Neuronal stem cell (in vitro differentiated cells): ENCODE results near the gene NSD1.

Source experiments
- DNase-seq: peaks from one replicate; pipeline ENCODE4 v3.0.0-alpha.2; 2013; ENCODE audit warnings: low spot score
- H2AFZ ChIP-seq: one replicate; pipeline ENCODE4 v1.6.1; 2013; ENCODE audit warnings: mild to moderate bottlenecking, low read length, inconsistent platforms
- H2AK5ac ChIP-seq: 2 replicates; pipeline ENCODE4 v1.6.1; 2013; ENCODE audit warnings: low read depth, mild to moderate bottlenecking, inconsistent platforms, low read length, moderate library complexity, mixed read lengths
- H2BK120ac ChIP-seq: 2 replicates; pipeline ENCODE4 v1.6.1; 2013; ENCODE audit warnings: low read depth, mild to moderate bottlenecking, inconsistent platforms, low read length, moderate library complexity, mixed read lengths
- H2BK12ac ChIP-seq: one replicate; pipeline ENCODE4 v1.6.1; 2013; ENCODE audit warnings: low read length, inconsistent platforms
- H2BK15ac ChIP-seq: 2 replicates; pipeline ENCODE4 v1.6.1; 2013; ENCODE audit warnings: mild to moderate bottlenecking, low read length, inconsistent platforms, mixed read lengths
- H2BK5ac ChIP-seq: one replicate; pipeline ENCODE4 v1.6.1; 2013; ENCODE audit warnings: inconsistent platforms, mild to moderate bottlenecking, low read length, moderate library complexity
- H3K14ac ChIP-seq: one replicate; pipeline ENCODE4 v1.6.1; 2013; ENCODE audit warnings: low read length, inconsistent platforms
- H3K18ac ChIP-seq: 2 replicates; pipeline ENCODE4 v1.6.1; 2013; ENCODE audit warnings: low read length, inconsistent platforms
- H3K23ac ChIP-seq: 2 replicates; pipeline ENCODE4 v1.6.1; 2013; ENCODE audit warnings: low read depth, mild to moderate bottlenecking, mixed read lengths, low read length, inconsistent platforms; ENCODE audit not compliant: poor library complexity
- H3K27ac ChIP-seq: replicated peaks from 3 replicates; pipeline ENCODE4 v1.5.1; 2013; ENCODE audit warnings: low read length, inconsistent platforms
- H3K27me3 ChIP-seq, 3 experiments: 2 replicates each; pipeline ENCODE4 v1.6.1; 2013; ENCODE audit warnings: low read length in 3 of 3, mild to moderate bottlenecking in 2 of 3, inconsistent platforms in 1 of 3, low read depth in 1 of 3, mixed read lengths in 1 of 3, moderate library complexity in 1 of 3; ENCODE audit not compliant: control insufficient read depth in 3 of 3, insufficient read depth in 3 of 3
- H3K36me3 ChIP-seq, 2 donors: replicated peaks in 1 of 2; 2 replicates each; pipeline ENCODE4 v1.6.1; 2013; ENCODE audit warnings: low read length in 2 of 2; ENCODE audit not compliant: control insufficient read depth in 2 of 2, insufficient read depth in 2 of 2
- H3K4ac ChIP-seq: 2 replicates; pipeline ENCODE4 v1.6.1; 2013; ENCODE audit warnings: inconsistent platforms, mild to moderate bottlenecking, low read length, moderate library complexity
- H3K4me1 ChIP-seq, 2 donors: 1 replicate in 1 of 2; 2 replicates in 1 of 2; pipeline ENCODE4 v1.6.1; 2013; ENCODE audit warnings: low read length in 2 of 2, low read depth in 1 of 2; ENCODE audit not compliant: control insufficient read depth in 2 of 2, insufficient read depth in 1 of 2
- H3K4me2 ChIP-seq: one replicate; pipeline ENCODE4 v1.6.1; 2013; ENCODE audit warnings: mild to moderate bottlenecking, low read length, inconsistent platforms; ENCODE audit not compliant: insufficient read depth, poor library complexity, severe bottlenecking
- H3K4me3 ChIP-seq, 2 donors: 2 replicates each; pipeline ENCODE4 v1.5.1; 2013; ENCODE audit warnings: low read length in 2 of 2, mild to moderate bottlenecking in 2 of 2, inconsistent platforms in 1 of 2, moderate library complexity in 1 of 2
- H3K79me1 ChIP-seq: one replicate; pipeline ENCODE4 v1.6.1; 2013; ENCODE audit warnings: low read depth, mild to moderate bottlenecking, inconsistent platforms, low read length, moderate library complexity
- H3K9ac ChIP-seq: one replicate; pipeline ENCODE4 v1.6.1; 2013; ENCODE audit warnings: mild to moderate bottlenecking, low read depth, low read length, inconsistent platforms; ENCODE audit not compliant: poor library complexity
- H3K9me3 ChIP-seq, 2 donors: replicated peaks in 1 of 2; 2 replicates each; pipeline versions ENCODE3 to v1.6.1; 2013; ENCODE audit warnings: low read length in 2 of 2, mild to moderate bottlenecking in 2 of 2, inconsistent platforms in 1 of 2, low read depth in 1 of 2, mixed read lengths in 1 of 2, moderate library complexity in 1 of 2; ENCODE audit not compliant: control insufficient read depth in 2 of 2, insufficient read depth in 1 of 2
- H4K8ac ChIP-seq: one replicate; pipeline ENCODE4 v1.6.1; 2013; ENCODE audit warnings: low read depth, mild to moderate bottlenecking, inconsistent platforms, low read length, moderate library complexity
- H4K91ac ChIP-seq: one replicate; pipeline ENCODE4 v1.6.1; 2013; ENCODE audit warnings: low read length, low read depth, mild to moderate bottlenecking, inconsistent platforms; ENCODE audit not compliant: poor library complexity
- WGBS, 2 donors: extraction: QIAGEN DNeasy Blood & Tissue Kit; methylation state at CpG; one replicate each; pipeline ENCODE4 v1.1.7; 2013; ENCODE audit warnings: missing lambda C conversion rate in 2 of 2, mixed read lengths in 1 of 2; ENCODE audit not compliant: insufficient read length in 2 of 2, insufficient replicate concordance in 1 of 2; ENCODE audit errors: extremely low coverage in 2 of 2; 5-methylcytosine and 5-hydroxymethylcytosine counted together

Gene NSD1

DNA sequence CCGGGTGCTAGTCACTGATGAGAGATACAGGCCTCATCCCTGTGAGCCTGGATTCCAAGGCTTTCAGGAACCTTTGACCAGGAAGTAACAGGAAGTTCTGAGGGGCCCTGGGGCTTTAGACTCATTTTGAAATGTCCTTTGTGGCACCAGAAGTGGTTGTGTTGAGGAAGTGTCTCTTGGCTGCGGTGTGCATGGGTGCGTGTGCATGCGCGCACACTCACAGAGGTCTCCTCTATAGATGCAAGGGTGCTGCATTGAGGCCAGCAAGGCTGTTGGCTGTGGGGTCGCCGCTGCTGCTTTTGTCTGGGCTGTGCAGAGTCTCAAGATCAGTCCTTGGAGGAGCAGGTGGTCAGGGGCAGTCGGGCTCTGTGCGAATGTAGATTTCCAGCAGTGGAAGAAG is 162.4 kb downstream of the NSD1 start:
- Histone ChIP-seq H3K36me3 (peaks cover 8 to 48% of the 10 kb centered on the region in 2 donors), H3K9me3 (no peaks in the 10 kb centered on the region), H2BK15ac (no peak overlapping the region), H3K4me2 (no peak overlapping the region), H3K79me1 (no peaks in the 10 kb centered on the region), H2BK12ac (no peak overlapping the region), H3K23ac (no peak overlapping the region), H4K8ac (no peak overlapping the region), H3K9ac (no peak overlapping the region), H2BK5ac (no peak overlapping the region), H3K14ac (no peak overlapping the region), H3K27me3 (peaks cover 0 to 18% (median 0%) of the 10 kb centered on the region in 3 experiments), H3K18ac (no peak overlapping the region), H3K4me3 (no peak overlapping the region), H3K27ac (no peak overlapping the region), H3K4ac (no peak overlapping the region), H4K91ac (no peak overlapping the region), H2AFZ (peak overlapping the region; percentile 58), H3K4me1 (no peaks in the 10 kb centered on the region), H2AK5ac (no peak overlapping the region), H2BK120ac (no peak overlapping the region)
- DNase-seq, result no peak
- WGBS, 2 donors, result no CpG with 5 or more reads among the region's 9 CpGs

DNA sequence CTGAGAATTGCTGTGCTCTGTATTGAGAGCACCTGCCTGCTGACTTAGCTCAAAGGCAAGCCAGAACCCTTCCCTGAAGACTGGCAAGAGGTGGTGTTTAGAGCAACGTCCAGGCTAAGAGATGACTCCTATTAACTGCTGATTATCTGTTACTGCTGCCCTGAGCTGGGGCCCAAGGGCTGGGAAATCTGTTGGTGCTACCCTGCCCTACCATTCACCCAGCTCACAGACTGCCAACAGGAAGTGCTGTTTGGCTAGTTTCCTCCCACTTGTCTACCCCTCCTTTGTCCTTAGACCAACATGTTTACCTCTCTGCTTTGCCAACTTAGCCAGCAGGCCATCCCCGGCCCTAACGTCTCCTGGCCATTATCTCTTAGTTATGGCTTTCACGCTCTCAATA is 163.0 kb downstream of the NSD1 start:
- H2BK5ac ChIP-seq, result no peak overlapping the region
- no peak overlapping the region for H3K23ac ChIP-seq
- H3K14ac ChIP-seq, result no peak overlapping the region
- no peak overlapping the region for H3K4me3 ChIP-seq
- peaks cover 0 to 18% (median 0%) of the 10 kb centered on the region in 3 experiments for H3K27me3 ChIP-seq
- H2AK5ac ChIP-seq, result no peak overlapping the region
- no peak overlapping the region for H3K18ac ChIP-seq
- H2BK120ac ChIP-seq, result no peak overlapping the region
- H3K9me3 ChIP-seq, result no peaks in the 10 kb centered on the region
- no peak overlapping the region for H3K9ac ChIP-seq
- no peak overlapping the region for H2BK15ac ChIP-seq
- no CpG with 5 or more reads among the region's 4 CpGs for WGBS, 2 donors
- no peak overlapping the region for H3K4me2 ChIP-seq
- H3K36me3 ChIP-seq, result peaks cover 14 to 49% of the 10 kb centered on the region in 2 donors
- H3K4ac ChIP-seq, result no peak overlapping the region
- H2AFZ ChIP-seq, result peak overlapping the region; percentile 8
- no peaks in the 10 kb centered on the region for H3K79me1 ChIP-seq
- H3K4me1 ChIP-seq, result no peaks in the 10 kb centered on the region
- H3K27ac ChIP-seq, result no peak overlapping the region
- H2BK12ac ChIP-seq, result no peak overlapping the region
- H4K91ac ChIP-seq, result no peak overlapping the region
- H4K8ac ChIP-seq, result no peak overlapping the region
- DNase-seq, result no peak

DNA sequence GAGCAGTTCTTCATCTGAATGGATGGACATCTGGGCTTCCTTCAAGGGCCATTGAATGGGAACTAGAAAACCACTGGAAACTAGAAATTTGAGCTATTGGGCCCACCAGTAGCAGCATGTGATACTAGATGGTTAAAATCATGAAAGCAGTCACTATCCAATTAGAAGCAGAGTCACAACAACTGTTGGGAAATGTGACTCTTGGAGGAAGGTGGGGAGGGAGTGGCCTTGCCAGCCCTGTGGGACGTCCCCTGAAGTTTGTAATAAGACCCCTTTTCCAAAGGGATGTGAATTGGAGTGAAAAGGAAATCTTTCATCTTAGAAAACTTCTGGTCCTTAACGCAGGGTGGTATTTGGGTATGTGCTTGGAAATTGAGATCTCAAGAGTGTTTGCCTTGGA is 164.3 kb downstream of the NSD1 start:
- H3K23ac ChIP-seq, result no peak overlapping the region
- H3K27me3 ChIP-seq, result peaks cover 0 to 13% (median 3%) of the 10 kb centered on the region in 3 experiments
- no peak overlapping the region for H3K4ac ChIP-seq
- H2BK15ac ChIP-seq, result no peak overlapping the region
- no peaks in the 10 kb centered on the region for H3K9me3 ChIP-seq
- no peak overlapping the region for H4K91ac ChIP-seq
- no peak overlapping the region for H3K4me2 ChIP-seq
- H3K9ac ChIP-seq, result no peak overlapping the region
- H3K4me3 ChIP-seq, result no peak overlapping the region
- no CpG with 5 or more reads among the region's 2 CpGs for WGBS, 2 donors
- H3K36me3 ChIP-seq, result peaks cover 22 to 41% of the 10 kb centered on the region in 2 donors
- H2AK5ac ChIP-seq, result no peak overlapping the region
- H3K18ac ChIP-seq, result no peak overlapping the region
- DNase-seq, result no peak
- no peak overlapping the region for H4K8ac ChIP-seq
- H3K79me1 ChIP-seq, result no peaks in the 10 kb centered on the region
- no peak overlapping the region for H2BK5ac ChIP-seq
- no peak overlapping the region for H2AFZ ChIP-seq
- no peak overlapping the region for H3K14ac ChIP-seq
- no peak overlapping the region for H2BK120ac ChIP-seq
- peaks cover 3 to 7% of the 10 kb centered on the region in 2 donors for H3K4me1 ChIP-seq
- H3K27ac ChIP-seq, result no peak overlapping the region
- H2BK12ac ChIP-seq, result no peak overlapping the region

- Histone ChIP-seq H3K23ac (peak overlapping the region; percentile 25), H2BK120ac (no peak overlapping the region), H4K8ac (no peak overlapping the region), H3K4me2 (no peak overlapping the region), H3K4me3 (no peak overlapping the region), H3K27me3 (peaks cover 0 to 6% (median 6%) of the 10 kb centered on the region in 3 experiments), H2AK5ac (no peak overlapping the region), H2BK5ac (no peak overlapping the region), H4K91ac (no peak overlapping the region), H3K4me1 (peaks cover 6 to 11% of the 10 kb centered on the region in 2 donors), H2BK12ac (no peak overlapping the region), H3K18ac (no peak overlapping the region), H3K79me1 (peaks cover 8% of the 10 kb centered on the region), H2BK15ac (no peak overlapping the region), H3K9me3 (no peaks in the 10 kb centered on the region), H3K27ac (no peak overlapping the region), H3K14ac (no peak overlapping the region), H3K9ac (no peak overlapping the region), H3K4ac (no peak overlapping the region), H2AFZ (no peak overlapping the region), H3K36me3 (peaks cover 24 to 26% of the 10 kb centered on the region in 2 donors)
- DNase-seq, result no peak
- no CpG with 5 or more reads among the region's 9 CpGs for WGBS, 2 donors
Measured at GRCh38 chr5:177299697-177300096, 166.1 kb downstream of the NSD1 start.
